K562 (cell line): ENCODE results near the gene KIR2DL3. TPM values are rescaled to one million over a fixed set of nuclear protein-coding genes. Genes with fewer than 3 reads are reported as not detected.
A peak's percentile ranks its signal among the peaks of the same experiment; 100 is the strongest.

ENCODE experiments used
- ETS2 ChIP-seq: IDR thresholded peaks from 2 replicates; pipeline ENCODE4 v1.6.1; 2016; ENCODE audit warnings: borderline replicate concordance, missing genetic modification characterization, mild to moderate bottlenecking, moderate library complexity, missing compliant biosample characterization; ENCODE audit not compliant: poor library complexity, severe bottlenecking
- EWSR1 ChIP-seq: fragments of 450-650 bp; IDR thresholded peaks from 2 replicates; pipeline ENCODE4 v1.6.1; 2018; ENCODE audit warnings: borderline replicate concordance, mild to moderate bottlenecking, low read depth, moderate library complexity; ENCODE audit not compliant: partially characterized antibody
- GABPB1 ChIP-seq: sonication (generic); formaldehyde crosslinking; IDR thresholded peaks from 2 replicates; pipeline ENCODE4 v1.8.0; 2022; ENCODE audit warnings: mild to moderate bottlenecking, missing genetic modification reagents
- POLR2A ChIP-seq: fragments of 450-650 bp; conservative IDR thresholded peaks from 2 replicates; pipeline ENCODE4 v1.6.1; 2016
- RBM17 ChIP-seq: fragments of 200-400 bp; formaldehyde crosslinking; IDR thresholded peaks from 2 replicates; pipeline ENCODE4 v1.6.1; 2017; ENCODE audit warnings: low read depth, mild to moderate bottlenecking, low read length, borderline replicate concordance
- SMAD3 ChIP-seq: fragments of 450-650 bp; formaldehyde crosslinking; conservative IDR thresholded peaks from 2 replicates; pipeline ENCODE4 v1.4.0; 2020; ENCODE audit warnings: mild to moderate bottlenecking
- SOX6 ChIP-seq: fragments of 450-650 bp; IDR thresholded peaks from 2 replicates; pipeline ENCODE4 v1.6.1; 2014; ENCODE audit warnings: mild to moderate bottlenecking
- ZNF75A ChIP-seq: fragments of 450-650 bp; formaldehyde crosslinking; IDR thresholded peaks from 2 replicates; pipeline ENCODE4 v1.4.0; 2020; ENCODE audit warnings: mild to moderate bottlenecking
- polyA plus RNA-seq, 8 experiments: library from polyadenylated mRNA; depleted of rRNA in 4 of 8; stranded (reverse) in 5 of 8; unstranded in 3 of 8; fragments of >200 nt; fragmentation: Nextera tagmentation in 2 of 8; fragmentation: Illumina TruSeq in 1 of 8; extraction: Ambion mirVana in 2 of 8; extraction: Trizol in 1 of 8; gene quantifications; 2 replicates each; pipeline versions ENCODE4 v1.2.1 to v1.2.3, GENCODE V29; 2011 to 2014; ENCODE audit warnings: inconsistent platforms in 1 of 8, missing spikeins in 1 of 8
- total RNA-seq, 7 experiments: library from RNA; depleted of rRNA in 6 of 7; stranded (reverse); fragments of >200 nt in 6 of 7; fragmentation: Illumina TruSeq in 2 of 7; extraction: Trizol in 2 of 7; gene quantifications; 2 replicates each; pipeline versions ENCODE4 v1.2.1 to v1.2.3, GENCODE V29; 2011 to 2021; ENCODE audit warnings: low replicate concordance in 1 of 7
- TF ChIP-seq, protein P1 (sequence below): fragments of 250-450 bp; sonication (Bioruptor Pico); IDR thresholded peaks from 2 replicates; pipeline ENCODE4 v1.8.0; 2022; ENCODE audit warnings: moderate library complexity, mild to moderate bottlenecking, inconsistent platforms
- TF ChIP-seq, protein P2 (sequence below): fragments of 150-350 bp; conservative IDR thresholded peaks from 2 replicates; pipeline ENCODE4 v1.6.1; 2014; ENCODE audit warnings: low read length
- TF ChIP-seq, protein P3 (sequence below): fragments of 150-350 bp; IDR thresholded peaks from 2 replicates; pipeline ENCODE4 v1.6.1; 2014; ENCODE audit warnings: low read depth, mild to moderate bottlenecking, low read length, borderline replicate concordance
- TF ChIP-seq, protein P4 (sequence below): fragments of 450-650 bp; IDR thresholded peaks from 2 replicates; pipeline ENCODE4 v1.7.1; 2018; ENCODE audit warnings: mild to moderate bottlenecking, low read depth; ENCODE audit not compliant: partially characterized antibody
- TF ChIP-seq, protein P5 (sequence below): fragments of 450-650 bp; IDR thresholded peaks from 2 replicates; pipeline ENCODE4 v1.6.1; 2016; ENCODE audit warnings: antibody characterized with exemption
- TF ChIP-seq, protein P6 (sequence below): sonication (generic); formaldehyde crosslinking; IDR thresholded peaks from 2 replicates; pipeline ENCODE4 v1.5.0; 2020; ENCODE audit warnings: missing genetic modification reagents

The KIR2DL3 gene
- total and polyA plus RNA-seq, 9 of the 15 experiments (the other 6 are each of a cell fraction or from before 2014, with no cell fraction given): not detected

DNA sequence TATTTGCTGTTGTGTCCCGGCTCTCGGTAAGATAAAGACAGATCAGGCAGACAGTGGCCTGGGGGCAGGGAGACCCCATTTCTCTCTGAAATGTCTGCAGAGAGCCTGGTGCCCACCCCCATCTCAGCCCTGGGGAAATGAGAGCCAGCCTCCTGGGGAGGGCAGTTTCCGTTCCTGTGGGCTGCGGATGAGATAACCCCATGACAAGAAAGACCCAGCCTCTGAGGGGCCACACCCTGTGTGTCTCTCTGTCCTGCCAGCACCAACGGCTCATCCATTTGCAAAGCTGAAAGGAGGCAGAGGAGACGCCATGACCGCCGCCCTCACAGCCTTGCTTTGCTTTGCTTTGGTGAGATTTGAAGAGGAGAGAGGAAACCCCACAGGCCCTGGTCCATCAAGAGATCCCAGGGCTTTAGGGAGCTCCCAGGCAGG is 42.2 kb upstream of the KIR2DL3 start (continued):
- TF ChIP-seq, protein P1, sequence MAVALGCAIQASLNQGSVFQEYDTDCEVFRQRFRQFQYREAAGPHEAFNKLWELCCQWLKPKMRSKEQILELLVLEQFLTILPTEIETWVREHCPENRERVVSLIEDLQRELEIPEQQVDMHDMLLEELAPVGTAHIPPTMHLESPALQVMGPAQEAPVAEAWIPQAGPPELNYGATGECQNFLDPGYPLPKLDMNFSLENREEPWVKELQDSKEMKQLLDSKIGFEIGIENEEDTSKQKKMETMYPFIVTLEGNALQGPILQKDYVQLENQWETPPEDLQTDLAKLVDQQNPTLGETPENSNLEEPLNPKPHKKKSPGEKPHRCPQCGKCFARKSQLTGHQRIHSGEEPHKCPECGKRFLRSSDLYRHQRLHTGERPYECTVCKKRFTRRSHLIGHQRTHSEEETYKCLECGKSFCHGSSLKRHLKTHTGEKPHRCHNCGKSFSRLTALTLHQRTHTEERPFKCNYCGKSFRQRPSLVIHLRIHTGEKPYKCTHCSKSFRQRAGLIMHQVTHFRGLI: 0 out of 2 replicates have a peak, but pooled peaks have one; percentile 62
- TF ChIP-seq, protein P2, sequence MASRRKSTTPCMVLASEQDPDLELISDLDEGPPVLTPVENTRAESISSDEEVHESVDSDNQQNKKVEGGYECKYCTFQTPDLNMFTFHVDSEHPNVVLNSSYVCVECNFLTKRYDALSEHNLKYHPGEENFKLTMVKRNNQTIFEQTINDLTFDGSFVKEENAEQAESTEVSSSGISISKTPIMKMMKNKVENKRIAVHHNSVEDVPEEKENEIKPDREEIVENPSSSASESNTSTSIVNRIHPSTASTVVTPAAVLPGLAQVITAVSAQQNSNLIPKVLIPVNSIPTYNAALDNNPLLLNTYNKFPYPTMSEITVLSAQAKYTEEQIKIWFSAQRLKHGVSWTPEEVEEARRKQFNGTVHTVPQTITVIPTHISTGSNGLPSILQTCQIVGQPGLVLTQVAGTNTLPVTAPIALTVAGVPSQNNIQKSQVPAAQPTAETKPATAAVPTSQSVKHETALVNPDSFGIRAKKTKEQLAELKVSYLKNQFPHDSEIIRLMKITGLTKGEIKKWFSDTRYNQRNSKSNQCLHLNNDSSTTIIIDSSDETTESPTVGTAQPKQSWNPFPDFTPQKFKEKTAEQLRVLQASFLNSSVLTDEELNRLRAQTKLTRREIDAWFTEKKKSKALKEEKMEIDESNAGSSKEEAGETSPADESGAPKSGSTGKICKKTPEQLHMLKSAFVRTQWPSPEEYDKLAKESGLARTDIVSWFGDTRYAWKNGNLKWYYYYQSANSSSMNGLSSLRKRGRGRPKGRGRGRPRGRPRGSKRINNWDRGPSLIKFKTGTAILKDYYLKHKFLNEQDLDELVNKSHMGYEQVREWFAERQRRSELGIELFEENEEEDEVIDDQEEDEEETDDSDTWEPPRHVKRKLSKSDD: no peak
- TF ChIP-seq ETS2: no peak
- TF ChIP-seq, protein P3, sequence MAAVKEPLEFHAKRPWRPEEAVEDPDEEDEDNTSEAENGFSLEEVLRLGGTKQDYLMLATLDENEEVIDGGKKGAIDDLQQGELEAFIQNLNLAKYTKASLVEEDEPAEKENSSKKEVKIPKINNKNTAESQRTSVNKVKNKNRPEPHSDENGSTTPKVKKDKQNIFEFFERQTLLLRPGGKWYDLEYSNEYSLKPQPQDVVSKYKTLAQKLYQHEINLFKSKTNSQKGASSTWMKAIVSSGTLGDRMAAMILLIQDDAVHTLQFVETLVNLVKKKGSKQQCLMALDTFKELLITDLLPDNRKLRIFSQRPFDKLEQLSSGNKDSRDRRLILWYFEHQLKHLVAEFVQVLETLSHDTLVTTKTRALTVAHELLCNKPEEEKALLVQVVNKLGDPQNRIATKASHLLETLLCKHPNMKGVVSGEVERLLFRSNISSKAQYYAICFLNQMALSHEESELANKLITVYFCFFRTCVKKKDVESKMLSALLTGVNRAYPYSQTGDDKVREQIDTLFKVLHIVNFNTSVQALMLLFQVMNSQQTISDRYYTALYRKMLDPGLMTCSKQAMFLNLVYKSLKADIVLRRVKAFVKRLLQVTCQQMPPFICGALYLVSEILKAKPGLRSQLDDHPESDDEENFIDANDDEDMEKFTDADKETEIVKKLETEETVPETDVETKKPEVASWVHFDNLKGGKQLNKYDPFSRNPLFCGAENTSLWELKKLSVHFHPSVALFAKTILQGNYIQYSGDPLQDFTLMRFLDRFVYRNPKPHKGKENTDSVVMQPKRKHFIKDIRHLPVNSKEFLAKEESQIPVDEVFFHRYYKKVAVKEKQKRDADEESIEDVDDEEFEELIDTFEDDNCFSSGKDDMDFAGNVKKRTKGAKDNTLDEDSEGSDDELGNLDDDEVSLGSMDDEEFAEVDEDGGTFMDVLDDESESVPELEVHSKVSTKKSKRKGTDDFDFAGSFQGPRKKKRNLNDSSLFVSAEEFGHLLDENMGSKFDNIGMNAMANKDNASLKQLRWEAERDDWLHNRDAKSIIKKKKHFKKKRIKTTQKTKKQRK: no peak
- TF ChIP-seq, protein P4, sequence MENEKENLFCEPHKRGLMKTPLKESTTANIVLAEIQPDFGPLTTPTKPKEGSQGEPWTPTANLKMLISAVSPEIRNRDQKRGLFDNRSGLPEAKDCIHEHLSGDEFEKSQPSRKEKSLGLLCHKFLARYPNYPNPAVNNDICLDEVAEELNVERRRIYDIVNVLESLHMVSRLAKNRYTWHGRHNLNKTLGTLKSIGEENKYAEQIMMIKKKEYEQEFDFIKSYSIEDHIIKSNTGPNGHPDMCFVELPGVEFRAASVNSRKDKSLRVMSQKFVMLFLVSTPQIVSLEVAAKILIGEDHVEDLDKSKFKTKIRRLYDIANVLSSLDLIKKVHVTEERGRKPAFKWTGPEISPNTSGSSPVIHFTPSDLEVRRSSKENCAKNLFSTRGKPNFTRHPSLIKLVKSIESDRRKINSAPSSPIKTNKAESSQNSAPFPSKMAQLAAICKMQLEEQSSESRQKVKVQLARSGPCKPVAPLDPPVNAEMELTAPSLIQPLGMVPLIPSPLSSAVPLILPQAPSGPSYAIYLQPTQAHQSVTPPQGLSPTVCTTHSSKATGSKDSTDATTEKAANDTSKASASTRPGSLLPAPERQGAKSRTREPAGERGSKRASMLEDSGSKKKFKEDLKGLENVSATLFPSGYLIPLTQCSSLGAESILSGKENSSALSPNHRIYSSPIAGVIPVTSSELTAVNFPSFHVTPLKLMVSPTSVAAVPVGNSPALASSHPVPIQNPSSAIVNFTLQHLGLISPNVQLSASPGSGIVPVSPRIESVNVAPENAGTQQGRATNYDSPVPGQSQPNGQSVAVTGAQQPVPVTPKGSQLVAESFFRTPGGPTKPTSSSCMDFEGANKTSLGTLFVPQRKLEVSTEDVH: no peak
- TF ChIP-seq, protein P5, sequence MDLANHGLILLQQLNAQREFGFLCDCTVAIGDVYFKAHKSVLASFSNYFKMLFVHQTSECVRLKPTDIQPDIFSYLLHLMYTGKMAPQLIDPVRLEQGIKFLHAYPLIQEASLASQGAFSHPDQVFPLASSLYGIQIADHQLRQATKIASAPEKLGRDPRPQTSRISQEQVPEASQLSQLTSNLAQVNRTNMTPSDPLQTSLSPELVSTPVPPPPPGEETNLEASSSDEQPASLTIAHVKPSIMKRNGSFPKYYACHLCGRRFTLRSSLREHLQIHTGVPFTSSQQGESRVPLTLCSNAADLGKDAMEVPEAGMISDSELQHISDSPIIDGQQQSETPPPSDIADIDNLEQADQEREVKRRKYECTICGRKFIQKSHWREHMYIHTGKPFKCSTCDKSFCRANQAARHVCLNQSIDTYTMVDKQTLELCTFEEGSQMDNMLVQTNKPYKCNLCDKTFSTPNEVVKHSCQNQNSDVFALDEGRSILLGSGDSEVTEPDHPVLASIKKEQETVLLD: no peak
- TF ChIP-seq, protein P6, sequence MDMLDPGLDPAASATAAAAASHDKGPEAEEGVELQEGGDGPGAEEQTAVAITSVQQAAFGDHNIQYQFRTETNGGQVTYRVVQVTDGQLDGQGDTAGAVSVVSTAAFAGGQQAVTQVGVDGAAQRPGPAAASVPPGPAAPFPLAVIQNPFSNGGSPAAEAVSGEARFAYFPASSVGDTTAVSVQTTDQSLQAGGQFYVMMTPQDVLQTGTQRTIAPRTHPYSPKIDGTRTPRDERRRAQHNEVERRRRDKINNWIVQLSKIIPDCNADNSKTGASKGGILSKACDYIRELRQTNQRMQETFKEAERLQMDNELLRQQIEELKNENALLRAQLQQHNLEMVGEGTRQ (CRISPR knock-in tag): no peak
- 0 out of 2 replicates have a peak, but pooled peaks have one; percentile 48 for TF ChIP-seq SMAD3
- TF ChIP-seq GABPB1 (CRISPR knock-in tag): no peak
- TF ChIP-seq ZNF75A (CRISPR knock-in tag): no peak
- TF ChIP-seq EWSR1: no peak
- no peak for TF ChIP-seq SOX6
- TF ChIP-seq POLR2A: peak; percentile 71; the same call in 1 of the 2 replicates
- no peak for TF ChIP-seq RBM17
